Measurements from ENCODE around the gene NFE2L3. TPM values are rescaled to one million over a fixed set of nuclear protein-coding genes. Genes with fewer than 3 reads are reported as not detected.
"Not testable (repeated sequence)": the region's sequence is repeated elsewhere in the genome, so short reads cannot be mapped to it uniquely, and the experiment has no call there.

NFE2L3 gene
- total and polyA plus RNA-seq, 2 of the 4 experiments (the other 2 are of a cell fraction) = 28.0 to 43.2 TPM

GRCh38 chr7:26176696-26177095 is 24.7 kb downstream of the NFE2L3 start:
- intact Hi-C loops (cut with micrococcal nuclease); H2BK5ac ChIP-seq (ENCODE audit: low read depth, low read length, poor library complexity, severe bottlenecking); H3K23ac ChIP-seq (ENCODE audit: low read depth, low read length); H3K27ac ChIP-seq (ENCODE audit: insufficient read depth, low read length); H2BK15ac ChIP-seq (ENCODE audit: low read depth, low read length); H2BK120ac ChIP-seq (ENCODE audit: low read depth, low read length); H2AK5ac ChIP-seq (ENCODE audit: low read depth, low read length); DNase-seq; H4K8ac ChIP-seq (ENCODE audit: low read depth in 2 of 2, low read length in 2 of 2); H2AFZ ChIP-seq (replicated peaks; ENCODE audit: low read length, poor library complexity); H2BK20ac ChIP-seq (ENCODE audit: low read depth, low read length); CTCF ChIA-PET; H4K5ac ChIP-seq (ENCODE audit: low read depth, low read length); H3K9me1 ChIP-seq (ENCODE audit: insufficient read depth, low read length); H4K20me1 ChIP-seq (ENCODE audit: insufficient read depth, low read length); H3K14ac ChIP-seq (replicated peaks; ENCODE audit: low read depth, low read length); H4K91ac ChIP-seq (ENCODE audit: insufficient read depth, low read depth, low read length); POLR2A ChIA-PET (ENCODE audit: unreplicated experiment); BruUV-seq (replicated peaks); dilution Hi-C loops (cut with HindIII; ENCODE audit: low sequenced_read_pairs, unreplicated experiment); H3K27me3 ChIP-seq (ENCODE audit: control insufficient read depth, insufficient read depth, low read length); H3K9me3 ChIP-seq (ENCODE audit: control insufficient read depth, insufficient read depth, low read length); ATAC-seq (ENCODE audit: low read depth); in situ Hi-C loops (cut with MboI; ENCODE audit: low sequenced_read_pairs); H3K4me1 ChIP-seq (ENCODE audit: control insufficient read depth, insufficient read depth, low read length); H3K4me3 ChIP-seq (ENCODE audit: insufficient read depth, low read depth, low read length); H3K36me3 ChIP-seq (ENCODE audit: control insufficient read depth, insufficient read depth, low read length); H3K18ac ChIP-seq (ENCODE audit: low read depth, low read length); H3K4ac ChIP-seq (ENCODE audit: low read depth, low read length); H3K79me1 ChIP-seq (ENCODE audit: low read depth in 1 of 2, low read length in 2 of 2); H2AK9ac ChIP-seq (replicated peaks; ENCODE audit: low read depth, low read length, poor library complexity); H3K56ac ChIP-seq (ENCODE audit: extremely low read depth, insufficient read depth, low read length); H3K4me2 ChIP-seq (ENCODE audit: low read depth, low read length); H3K9ac ChIP-seq (ENCODE audit: low read depth, low read length): not testable (repeated sequence)
- no CpG with 5 or more reads among the region's 26 CpGs for WGBS, 2 experiments (ENCODE audit: extremely low coverage in 2 of 2, insufficient read length in 1 of 2)

- BruUV-seq (replicated peaks); H2AK5ac ChIP-seq (ENCODE audit: low read depth, low read length); H4K91ac ChIP-seq (ENCODE audit: insufficient read depth, low read depth, low read length); H3K9me1 ChIP-seq (ENCODE audit: insufficient read depth, low read length); H2BK15ac ChIP-seq (ENCODE audit: low read depth, low read length); in situ Hi-C loops (cut with MboI; ENCODE audit: low sequenced_read_pairs); H3K4ac ChIP-seq (ENCODE audit: low read depth, low read length); H3K36me3 ChIP-seq (ENCODE audit: control insufficient read depth, insufficient read depth, low read length); H3K9me3 ChIP-seq (ENCODE audit: control insufficient read depth, insufficient read depth, low read length); H3K18ac ChIP-seq (ENCODE audit: low read depth, low read length); H3K4me3 ChIP-seq (ENCODE audit: insufficient read depth, low read depth, low read length); H4K5ac ChIP-seq (ENCODE audit: low read depth, low read length); H3K4me2 ChIP-seq (ENCODE audit: low read depth, low read length); H3K4me1 ChIP-seq (ENCODE audit: control insufficient read depth, insufficient read depth, low read length); dilution Hi-C loops (cut with HindIII; ENCODE audit: low sequenced_read_pairs, unreplicated experiment); H3K79me1 ChIP-seq (ENCODE audit: low read depth in 1 of 2, low read length in 2 of 2); H3K56ac ChIP-seq (ENCODE audit: extremely low read depth, insufficient read depth, low read length); H4K8ac ChIP-seq (ENCODE audit: low read depth in 2 of 2, low read length in 2 of 2); H2BK120ac ChIP-seq (ENCODE audit: low read depth, low read length); CTCF ChIA-PET; H3K27me3 ChIP-seq (ENCODE audit: control insufficient read depth, insufficient read depth, low read length); intact Hi-C loops (cut with micrococcal nuclease); H2BK5ac ChIP-seq (ENCODE audit: low read depth, low read length, poor library complexity, severe bottlenecking); POLR2A ChIA-PET (ENCODE audit: unreplicated experiment); DNase-seq; H3K23ac ChIP-seq (ENCODE audit: low read depth, low read length); ATAC-seq (ENCODE audit: low read depth); H2BK20ac ChIP-seq (ENCODE audit: low read depth, low read length); H3K14ac ChIP-seq (replicated peaks; ENCODE audit: low read depth, low read length); H3K27ac ChIP-seq (ENCODE audit: insufficient read depth, low read length); H2AFZ ChIP-seq (replicated peaks; ENCODE audit: low read length, poor library complexity); H2AK9ac ChIP-seq (replicated peaks; ENCODE audit: low read depth, low read length, poor library complexity); H4K20me1 ChIP-seq (ENCODE audit: insufficient read depth, low read length); H3K9ac ChIP-seq (ENCODE audit: low read depth, low read length): not testable (repeated sequence)
- WGBS, 2 experiments (ENCODE audit: extremely low coverage in 2 of 2, insufficient read length in 1 of 2) = 90% methylated on average over 2 of the region's 20 CpGs; no CpG with 5 or more reads in 1 of the 2 experiments
These were observed 25.3 kb downstream of the NFE2L3 start for GRCh38 chr7:26177269-26177668.
